HUES64 (cell line): ENCODE measurements around the gene HBA1. TPM values are rescaled to one million over a fixed set of nuclear protein-coding genes. Genes with fewer than 3 reads are reported as not detected.
"Not testable (repeated sequence)": the region's sequence is repeated elsewhere in the genome, so short reads cannot be mapped to it uniquely, and the experiment has no call there.

Experiments used
- H3K27ac ChIP-seq: 2 replicates; pipeline ENCODE4 v1.7.0; 2013; ENCODE audit warnings: low read depth, low read length, inconsistent platforms
- H3K27me3 ChIP-seq: 2 replicates; pipeline ENCODE4 v1.6.1; 2013; ENCODE audit warnings: mild to moderate bottlenecking, low read length; ENCODE audit not compliant: insufficient read depth
- H3K36me3 ChIP-seq: 2 replicates; pipeline ENCODE4 v1.6.1; 2013; ENCODE audit warnings: mild to moderate bottlenecking, low read length; ENCODE audit not compliant: insufficient read depth
- H3K4me1 ChIP-seq: 2 replicates; pipeline ENCODE4 v1.6.1; 2013; ENCODE audit warnings: mild to moderate bottlenecking, low read length, moderate library complexity; ENCODE audit not compliant: insufficient read depth
- H3K4me3 ChIP-seq: 2 replicates; pipeline ENCODE4 v1.5.1; 2013; ENCODE audit warnings: mild to moderate bottlenecking, low read length, moderate library complexity
- H3K9ac ChIP-seq: 2 replicates; pipeline ENCODE4 v1.6.1; 2013; ENCODE audit warnings: mild to moderate bottlenecking, low read depth, low read length
- H3K9me3 ChIP-seq: 2 replicates; pipeline ENCODE4 v1.6.1; 2013; ENCODE audit warnings: low read depth, low read length; ENCODE audit not compliant: insufficient read depth
- WGBS: fragments of 150-250, 120-280 bp; methylation state at CpG from one replicate; pipeline ENCODE4 v1.1.7; 2013; ENCODE audit warnings: missing lambda C conversion rate; 5-methylcytosine and 5-hydroxymethylcytosine counted together
- polyA plus RNA-seq, 2 experiments: library from polyadenylated mRNA; stranded (reverse); fragments of 50-300 nt; gene quantifications; one replicate each; pipeline ENCODE4 v1.2.3, GENCODE V29; 2013

HBA1 gene
- 0.85 TPM for polyA plus RNA-seq (2013, experiment 1 of 2)
- not detected for polyA plus RNA-seq (2013, experiment 2 of 2)

GRCh38 chr16:176477-177382 lies at the start of gene HBA1:
Gene HBA1, plus strand, starts transcription at chr16:176680. Its CDS starts 37 bp downstream, at chr16:176717.
- H3K4me1 ChIP-seq, H3K27ac ChIP-seq, H3K4me3 ChIP-seq, H3K9me3 ChIP-seq, H3K36me3 ChIP-seq, H3K9ac ChIP-seq: not testable (repeated sequence)
- H3K27me3 ChIP-seq = peaks cover 82% of the 10 kb centered on the region
- 9% methylated on average over 38 of the region's 88 CpGs for WGBS

GRCh38 chr16:129075-129474 lies 47.4 kb upstream of the HBA1 start:
- Histone ChIP-seq H3K9me3 (no peaks in the 10 kb centered on the region), H3K9ac (no peak overlapping the region)
- 90% methylated on average over 2 of the region's 2 CpGs for WGBS

GRCh38 chr16:130533-131173 lies 45.8 kb upstream of the HBA1 start:
- WGBS = 93% methylated on average over 15 of the region's 15 CpGs
- Histone ChIP-seq H3K4me1 (no peaks in the 10 kb centered on the region), H3K4me3 (no peak overlapping the region), H3K27ac (no peak overlapping the region), H3K36me3 (no peaks in the 10 kb centered on the region), H3K9ac (no peak overlapping the region), H3K27me3 (no peaks in the 10 kb centered on the region), H3K9me3 (no peaks in the 10 kb centered on the region)

More at GRCh38 chr16:129075-129474, 47.4 kb upstream of the HBA1 start:
- Histone ChIP-seq H3K36me3 (no peaks in the 10 kb centered on the region), H3K27ac (no peak overlapping the region), H3K27me3 (no peaks in the 10 kb centered on the region), H3K4me3 (no peak overlapping the region), H3K4me1 (no peaks in the 10 kb centered on the region)

GRCh38 chr16:132120-132519 lies 44.4 kb upstream of the HBA1 start:
- Histone ChIP-seq H3K9me3 (no peaks in the 10 kb centered on the region), H3K36me3 (no peaks in the 10 kb centered on the region), H3K27ac (no peak overlapping the region), H3K27me3 (no peaks in the 10 kb centered on the region), H3K4me1 (no peaks in the 10 kb centered on the region), H3K4me3 (no peak overlapping the region), H3K9ac (no peak overlapping the region)
- 94% methylated on average over 7 of the region's 7 CpGs for WGBS

- no peaks in the 10 kb centered on the region for H3K4me1 ChIP-seq
- H3K9me3 ChIP-seq = no peaks in the 10 kb centered on the region
- H3K27me3 ChIP-seq = no peaks in the 10 kb centered on the region
- H3K27ac ChIP-seq = no peak overlapping the region
- H3K4me3 ChIP-seq = no peak overlapping the region
- H3K9ac ChIP-seq = no peak overlapping the region
- no peaks in the 10 kb centered on the region for H3K36me3 ChIP-seq
- 100% methylated on average over 1 of the region's 2 CpGs for WGBS
These were observed 42.8 kb upstream of the HBA1 start for GRCh38 chr16:133716-134115.

GRCh38 chr16:138049-138417 lies 38.4 kb upstream of the HBA1 start:
- H3K27ac ChIP-seq = peak overlapping the region; percentile 85; the same call in 1 of the 2 replicates
- peak overlapping the region; percentile 83 for H3K4me3 ChIP-seq
- no peaks in the 10 kb centered on the region for H3K36me3 ChIP-seq
- H3K9ac ChIP-seq = peak overlapping the region; percentile 88
- no peaks in the 10 kb centered on the region for H3K9me3 ChIP-seq
- H3K27me3 ChIP-seq = no peaks in the 10 kb centered on the region
- WGBS = 2% methylated on average over 26 of the region's 30 CpGs
- H3K4me1 ChIP-seq = no peaks in the 10 kb centered on the region

- Histone ChIP-seq H3K9me3 (no peaks in the 10 kb centered on the region), H3K27me3 (no peaks in the 10 kb centered on the region), H3K4me3 (no peak overlapping the region), H3K36me3 (no peaks in the 10 kb centered on the region), H3K27ac (no peak overlapping the region), H3K4me1 (no peaks in the 10 kb centered on the region), H3K9ac (no peak overlapping the region)
- WGBS = 71% methylated on average over 8 of the region's 10 CpGs
These were observed 36.2 kb upstream of the HBA1 start for GRCh38 chr16:140175-140857.

- 90% methylated on average over 12 of the region's 12 CpGs for WGBS
- Histone ChIP-seq H3K4me3 (no peak overlapping the region), H3K27ac (no peak overlapping the region), H3K9ac (no peak overlapping the region), H3K4me1 (no peaks in the 10 kb centered on the region), H3K36me3 (no peaks in the 10 kb centered on the region), H3K27me3 (no peaks in the 10 kb centered on the region), H3K9me3 (no peaks in the 10 kb centered on the region)
These were observed 34.0 kb upstream of the HBA1 start for GRCh38 chr16:142405-142967.

GRCh38 chr16:143047-143446 lies 33.4 kb upstream of the HBA1 start:
- no peak overlapping the region for H3K4me3 ChIP-seq
- 91% methylated on average over 6 of the region's 6 CpGs for WGBS
- H3K27ac ChIP-seq = no peak overlapping the region
- H3K27me3 ChIP-seq = no peaks in the 10 kb centered on the region
- H3K36me3 ChIP-seq = no peaks in the 10 kb centered on the region
- H3K9me3 ChIP-seq = no peaks in the 10 kb centered on the region
- no peak overlapping the region for H3K9ac ChIP-seq
- H3K4me1 ChIP-seq = no peaks in the 10 kb centered on the region

- Histone ChIP-seq H3K9ac (no peak overlapping the region), H3K4me3 (no peak overlapping the region), H3K36me3 (no peaks in the 10 kb centered on the region), H3K27ac (no peak overlapping the region), H3K4me1 (no peaks in the 10 kb centered on the region), H3K9me3 (no peaks in the 10 kb centered on the region), H3K27me3 (no peaks in the 10 kb centered on the region)
- WGBS = 88% methylated on average over 6 of the region's 6 CpGs
These were observed 33.0 kb upstream of the HBA1 start for GRCh38 chr16:143456-143855.

GRCh38 chr16:144797-145252 lies 31.7 kb upstream of the HBA1 start:
- H3K27ac ChIP-seq = no peak overlapping the region
- no peak overlapping the region for H3K9ac ChIP-seq
- no peaks in the 10 kb centered on the region for H3K9me3 ChIP-seq
- H3K4me3 ChIP-seq = no peak overlapping the region
- WGBS = 94% methylated on average over 14 of the region's 14 CpGs
- H3K36me3 ChIP-seq = no peaks in the 10 kb centered on the region
- no peaks in the 10 kb centered on the region for H3K4me1 ChIP-seq
- H3K27me3 ChIP-seq = peaks cover 3% of the 10 kb centered on the region; the same call in 1 of the 2 replicates
